Measurements from ENCODE around the gene RCAN1. TPM values are rescaled to one million over a fixed set of nuclear protein-coding genes. Genes with fewer than 3 reads are reported as not detected.
A peak's percentile ranks its signal among the peaks of the same experiment; 100 is the strongest.

The RCAN1 gene
- total and polyA plus RNA-seq, 9 of the 15 experiments (the other 6 are each of a cell fraction or from before 2014, with no cell fraction given), result 4.4 to 16.5 (median 12.3) TPM

DNA sequence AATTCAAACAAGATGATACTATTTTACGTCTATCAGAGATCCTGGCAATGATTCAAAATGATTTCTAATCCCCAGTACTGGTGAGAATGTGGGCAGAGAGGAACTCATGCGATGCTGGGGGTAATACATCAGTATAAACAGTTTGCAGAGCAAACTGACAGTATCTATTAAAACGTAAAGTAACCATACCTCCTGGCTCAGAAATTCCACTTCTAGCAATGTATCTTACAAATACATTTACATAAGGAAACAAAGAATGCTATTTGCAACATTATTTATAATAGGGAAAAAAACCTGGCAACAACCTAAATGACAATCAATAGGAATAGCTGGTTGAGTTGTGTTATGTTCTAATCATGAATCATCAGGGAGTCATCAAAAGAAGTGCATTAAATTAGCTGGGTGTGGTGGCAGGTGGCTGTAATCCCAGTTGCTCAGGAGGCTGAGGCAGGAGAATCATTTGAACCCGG lies 15.9 kb downstream of the RCAN1 start:
- H3K4me2 ChIP-seq (ENCODE audit: insufficient read depth, low read length), result no peak overlapping the region
- H3K4me3 ChIP-seq, result no peak overlapping the region
- BruUV-seq (replicated peaks), result no TSS peak
- no peaks in the 10 kb centered on the region for H3K9me3 ChIP-seq (replicated peaks; ENCODE audit: control insufficient read depth, insufficient read depth, low read depth, low read length)
- CTCF ChIA-PET (ENCODE audit: low intra/inter-chr PET ratio), result interaction anchor here (0.6 kb wide), 1 partner anchor 31 kb away, joined by 3 read pairs; no protein-coding TSS in a partner anchor
- no peaks in the 10 kb centered on the region for H3K9me1 ChIP-seq (ENCODE audit: control insufficient read depth, insufficient read depth, low read length)
- peaks cover 0 to 2% of the 10 kb centered on the region in 2 experiments; a peak in 1 of 5 replicates for H3K4me1 ChIP-seq (replicated peaks in 1 of 2; ENCODE audit: control insufficient read depth in 2 of 2, insufficient read depth in 2 of 2, low read length in 2 of 2)
- intact Hi-C loops (cut with micrococcal nuclease) (no loop called here), in situ Hi-C loops (cut with MboI) (no loop called here)
- H3K27me3 ChIP-seq (ENCODE audit: control insufficient read depth in 2 of 2, insufficient read depth in 2 of 2, low read length in 2 of 2), result peaks cover 0 to 5% of the 10 kb centered on the region in 2 experiments; a peak in 1 of 5 replicates
- TF ChIP-seq PURB (CRISPR knock-in tag; IDR thresholded peaks at IDR 0.05; ENCODE audit: low read depth) (no peak), FOSL1 (tag; conservative IDR thresholded peaks at IDR 0.05) (0 out of 2 replicates have a peak, but pooled peaks have one; percentile 38)
- no peak overlapping the region for H3K9ac ChIP-seq (ENCODE audit: insufficient read depth in 1 of 2, low read depth in 2 of 2, low read length in 2 of 2)
- peaks cover 18% of the 10 kb centered on the region; the same call in 1 of the 2 replicates for H4K20me1 ChIP-seq (replicated peaks; ENCODE audit: control insufficient read depth, insufficient read depth, low read length)
- WGBS (ENCODE audit: insufficient coverage, low coverage, missing lambda C conversion rate), result 22% methylated on average over 4 of the region's 4 CpGs
- H3K36me3 ChIP-seq (ENCODE audit: control insufficient read depth, insufficient read depth, low read length), result no peaks in the 10 kb centered on the region
- no peak for ATAC-seq
- no peaks in the 10 kb centered on the region for H3K79me2 ChIP-seq (ENCODE audit: control insufficient read depth, insufficient read depth, low read length)
- DNase-seq (ENCODE audit: extremely low read depth in 1 of 4, low spot score in 3 of 4), result no peak
- POLR2A ChIA-PET, result interaction anchor here (0.6 kb wide), 1 partner anchor 65 kb away, joined by 3 read pairs; no protein-coding TSS in a partner anchor
- FAIRE-seq, result no peak
- H2AFZ ChIP-seq (ENCODE audit: low read depth, low read length), result no peak overlapping the region
- H3K27ac ChIP-seq (ENCODE audit: extremely low read depth, low read depth, low read length), result no peak overlapping the region

DNA sequence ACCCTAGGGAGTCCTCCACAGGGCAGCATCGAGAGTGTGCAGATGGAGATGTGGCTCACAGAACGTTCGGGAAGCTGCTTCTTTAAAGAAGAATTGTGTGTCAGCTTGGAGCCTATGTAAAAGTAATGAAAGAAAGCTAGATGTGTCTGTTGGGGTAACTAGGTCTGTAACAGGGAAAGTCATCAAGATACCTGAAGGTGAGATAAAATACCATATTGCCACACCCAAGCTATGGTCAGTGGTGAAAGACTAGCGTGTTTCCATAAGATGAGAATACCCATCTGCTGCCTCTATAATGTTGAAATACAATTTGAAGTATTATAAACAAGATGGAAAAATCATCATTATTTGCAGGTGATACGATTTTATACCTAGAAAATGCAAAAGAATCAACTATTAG lies 17.5 kb downstream of the RCAN1 start:
- Histone ChIP-seq H3K9me1 (ENCODE audit: control insufficient read depth, insufficient read depth, low read length) (no peaks in the 10 kb centered on the region), H2AFZ (ENCODE audit: low read depth, low read length) (no peak overlapping the region), H3K9ac (ENCODE audit: insufficient read depth in 1 of 2, low read depth in 2 of 2, low read length in 2 of 2) (no peak overlapping the region), H3K27ac (ENCODE audit: extremely low read depth, low read depth, low read length) (no peak overlapping the region), H3K4me1 (replicated peaks in 1 of 2; ENCODE audit: control insufficient read depth in 2 of 2, insufficient read depth in 2 of 2, low read length in 2 of 2) (peaks cover 2 to 5% of the 10 kb centered on the region in 2 experiments; a peak in 2 of 5 replicates), H4K20me1 (replicated peaks; ENCODE audit: control insufficient read depth, insufficient read depth, low read length) (peaks cover 18% of the 10 kb centered on the region; the same call in 1 of the 2 replicates), H3K27me3 (ENCODE audit: control insufficient read depth in 2 of 2, insufficient read depth in 2 of 2, low read length in 2 of 2) (peaks cover 0 to 5% of the 10 kb centered on the region in 2 experiments; a peak in 1 of 5 replicates), H3K36me3 (ENCODE audit: control insufficient read depth, insufficient read depth, low read length) (no peaks in the 10 kb centered on the region), H3K4me3 (no peak overlapping the region), H3K4me2 (ENCODE audit: insufficient read depth, low read length) (no peak overlapping the region), H3K9me3 (replicated peaks; ENCODE audit: control insufficient read depth, insufficient read depth, low read depth, low read length) (no peaks in the 10 kb centered on the region), H3K79me2 (ENCODE audit: control insufficient read depth, insufficient read depth, low read length) (no peaks in the 10 kb centered on the region)
- POLR2A ChIA-PET, result interaction anchor here (1.2 kb wide), 1 partner anchor 10 kb away, joined by 3 read pairs; no protein-coding TSS in a partner anchor
- CTCF ChIA-PET (ENCODE audit: low intra/inter-chr PET ratio), result no interaction called here
- DNase-seq (ENCODE audit: extremely low read depth in 1 of 4, low spot score in 3 of 4) (no peak), FAIRE-seq (no peak), ATAC-seq (no peak)
- WGBS (ENCODE audit: insufficient coverage, low coverage, missing lambda C conversion rate), result 36% methylated on average over 5 of the region's 5 CpGs
- no TSS peak for BruUV-seq (replicated peaks)
- intact Hi-C loops (cut with micrococcal nuclease) (no loop called here), in situ Hi-C loops (cut with MboI) (no loop called here)
- TF ChIP-seq, protein P1, sequence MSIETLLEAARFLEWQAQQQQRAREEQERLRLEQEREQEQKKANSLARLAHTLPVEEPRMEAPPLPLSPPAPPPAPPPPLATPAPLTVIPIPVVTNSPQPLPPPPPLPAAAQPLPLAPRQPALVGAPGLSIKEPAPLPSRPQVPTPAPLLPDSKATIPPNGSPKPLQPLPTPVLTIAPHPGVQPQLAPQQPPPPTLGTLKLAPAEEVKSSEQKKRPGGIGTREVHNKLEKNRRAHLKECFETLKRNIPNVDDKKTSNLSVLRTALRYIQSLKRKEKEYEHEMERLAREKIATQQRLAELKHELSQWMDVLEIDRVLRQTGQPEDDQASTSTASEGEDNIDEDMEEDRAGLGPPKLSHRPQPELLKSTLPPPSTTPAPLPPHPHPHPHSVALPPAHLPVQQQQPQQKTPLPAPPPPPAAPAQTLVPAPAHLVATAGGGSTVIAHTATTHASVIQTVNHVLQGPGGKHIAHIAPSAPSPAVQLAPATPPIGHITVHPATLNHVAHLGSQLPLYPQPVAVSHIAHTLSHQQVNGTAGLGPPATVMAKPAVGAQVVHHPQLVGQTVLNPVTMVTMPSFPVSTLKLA (conservative IDR thresholded peaks at IDR 0.05), result no peak
- TF ChIP-seq KDM2B (CRISPR knock-in tag; IDR thresholded peaks at IDR 0.05) (no peak), ZNF408 (CRISPR knock-in tag; IDR thresholded peaks at IDR 0.05; ENCODE audit: low read depth) (no peak), KLF6 (CRISPR knock-in tag; IDR thresholded peaks at IDR 0.05; ENCODE audit: borderline replicate concordance) (no peak), BRF1 (IDR thresholded peaks at IDR 0.05; ENCODE audit: borderline replicate concordance, extremely low read depth, insufficient read length) (no peak), FOXM1 (IDR thresholded peaks at IDR 0.05; ENCODE audit: low read depth) (no peak), FOXM1 (CRISPR knock-in tag; IDR thresholded peaks at IDR 0.05; ENCODE audit: low read depth) (no peak)
- TF ChIP-seq, protein P2, sequence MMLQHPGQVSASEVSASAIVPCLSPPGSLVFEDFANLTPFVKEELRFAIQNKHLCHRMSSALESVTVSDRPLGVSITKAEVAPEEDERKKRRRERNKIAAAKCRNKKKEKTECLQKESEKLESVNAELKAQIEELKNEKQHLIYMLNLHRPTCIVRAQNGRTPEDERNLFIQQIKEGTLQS (IDR thresholded peaks at IDR 0.05), result no peak
- TF ChIP-seq, protein P2 (CRISPR knock-in tag; conservative IDR thresholded peaks at IDR 0.05), result no peak
- TF ChIP-seq, protein P3, sequence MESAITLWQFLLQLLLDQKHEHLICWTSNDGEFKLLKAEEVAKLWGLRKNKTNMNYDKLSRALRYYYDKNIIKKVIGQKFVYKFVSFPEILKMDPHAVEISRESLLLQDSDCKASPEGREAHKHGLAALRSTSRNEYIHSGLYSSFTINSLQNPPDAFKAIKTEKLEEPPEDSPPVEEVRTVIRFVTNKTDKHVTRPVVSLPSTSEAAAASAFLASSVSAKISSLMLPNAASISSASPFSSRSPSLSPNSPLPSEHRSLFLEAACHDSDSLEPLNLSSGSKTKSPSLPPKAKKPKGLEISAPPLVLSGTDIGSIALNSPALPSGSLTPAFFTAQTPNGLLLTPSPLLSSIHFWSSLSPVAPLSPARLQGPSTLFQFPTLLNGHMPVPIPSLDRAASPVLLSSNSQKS (CRISPR knock-in tag; IDR thresholded peaks at IDR 0.05), result no peak
